ENCODE measurements around the gene SNAPIN.

SNAPIN gene

DNA sequence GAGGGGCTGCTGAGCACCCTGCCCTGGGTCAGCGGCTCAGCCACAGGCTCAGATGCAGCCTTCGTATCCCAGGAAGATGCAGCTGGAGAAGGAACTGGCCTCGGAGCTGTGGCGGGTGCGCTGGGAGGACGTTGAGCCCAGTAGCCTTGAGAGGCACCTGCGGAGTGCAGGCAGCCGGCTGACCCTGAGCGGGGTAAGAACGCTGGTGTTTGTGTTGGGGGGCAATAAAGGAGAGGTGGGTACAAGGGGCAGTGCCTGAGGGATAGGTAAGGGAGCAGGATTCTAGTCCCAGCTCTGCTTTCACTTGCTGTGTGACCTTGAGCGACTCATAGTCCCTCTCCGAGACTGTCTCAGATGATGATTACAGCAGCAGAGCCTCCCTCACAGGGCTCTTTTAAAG lies 26.4 kb downstream of the SNAPIN start:
- DNase-seq (ENCODE audit: low read depth), result no peak
- no peaks in the 10 kb centered on the region for H3K9me3 ChIP-seq (ENCODE audit: control insufficient read depth, low read length)
- peaks cover 85% of the 10 kb centered on the region for H3K36me3 ChIP-seq (ENCODE audit: control insufficient read depth, insufficient read depth, low read length, severe bottlenecking)
- H3K27me3 ChIP-seq (replicated peaks; ENCODE audit: control insufficient read depth, insufficient read depth, low read length), result no peaks in the 10 kb centered on the region
- no peak overlapping the region for H3K4me3 ChIP-seq (ENCODE audit: low read length)
- peaks cover 12% of the 10 kb centered on the region for H3K4me1 ChIP-seq (ENCODE audit: control insufficient read depth, insufficient read depth, low read length)
- no peak overlapping the region for H3K9ac ChIP-seq (ENCODE audit: low read length)

DNA sequence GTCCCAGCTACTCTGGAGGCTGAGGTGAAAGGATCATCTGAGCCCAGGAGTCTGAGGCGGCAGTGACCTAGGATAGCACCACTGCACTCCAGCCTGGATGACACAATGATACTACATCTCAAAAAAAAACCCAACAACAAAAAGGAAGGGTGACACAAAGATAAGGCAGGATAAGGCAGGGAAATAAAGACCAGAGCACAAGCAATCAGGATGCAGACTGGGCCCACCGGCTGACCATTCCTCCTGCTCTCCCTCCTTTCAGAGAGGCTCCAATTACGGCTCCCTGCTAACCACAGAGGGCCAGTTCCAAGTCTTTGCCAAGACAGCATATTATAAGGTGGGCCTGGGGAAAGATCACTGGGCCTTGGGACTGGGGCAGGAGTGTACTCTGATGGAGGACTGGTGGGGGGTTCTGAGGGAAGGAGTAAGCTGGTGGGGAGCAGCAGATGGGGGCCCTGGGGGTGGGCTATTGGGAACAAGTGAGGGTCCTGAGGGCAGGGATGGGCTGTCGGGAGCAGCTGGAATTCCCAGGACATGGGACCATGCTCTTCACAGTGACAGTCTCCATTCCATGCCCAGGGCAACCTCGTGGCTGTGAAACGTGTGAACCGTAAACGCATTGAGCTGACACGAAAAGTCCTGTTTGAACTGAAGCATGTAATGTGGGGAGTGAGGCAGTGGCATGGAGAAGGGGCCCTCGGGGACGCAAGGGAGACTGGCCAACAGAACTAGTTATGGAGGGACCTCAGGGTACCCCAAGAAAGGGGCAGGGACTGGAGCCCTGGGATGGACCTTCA lies 27.2 kb downstream of the SNAPIN start:
- H3K4me3 ChIP-seq (ENCODE audit: low read length), result no peak overlapping the region
- H3K9ac ChIP-seq (ENCODE audit: low read length), result no peak overlapping the region
- H3K36me3 ChIP-seq (ENCODE audit: control insufficient read depth, insufficient read depth, low read length, severe bottlenecking), result peaks cover 92% of the 10 kb centered on the region
- H3K27me3 ChIP-seq (replicated peaks; ENCODE audit: control insufficient read depth, insufficient read depth, low read length), result no peaks in the 10 kb centered on the region
- peaks cover 7% of the 10 kb centered on the region for H3K4me1 ChIP-seq (ENCODE audit: control insufficient read depth, insufficient read depth, low read length)
- DNase-seq (ENCODE audit: low read depth), result no peak
- no peaks in the 10 kb centered on the region for H3K9me3 ChIP-seq (ENCODE audit: control insufficient read depth, low read length)

DNA sequence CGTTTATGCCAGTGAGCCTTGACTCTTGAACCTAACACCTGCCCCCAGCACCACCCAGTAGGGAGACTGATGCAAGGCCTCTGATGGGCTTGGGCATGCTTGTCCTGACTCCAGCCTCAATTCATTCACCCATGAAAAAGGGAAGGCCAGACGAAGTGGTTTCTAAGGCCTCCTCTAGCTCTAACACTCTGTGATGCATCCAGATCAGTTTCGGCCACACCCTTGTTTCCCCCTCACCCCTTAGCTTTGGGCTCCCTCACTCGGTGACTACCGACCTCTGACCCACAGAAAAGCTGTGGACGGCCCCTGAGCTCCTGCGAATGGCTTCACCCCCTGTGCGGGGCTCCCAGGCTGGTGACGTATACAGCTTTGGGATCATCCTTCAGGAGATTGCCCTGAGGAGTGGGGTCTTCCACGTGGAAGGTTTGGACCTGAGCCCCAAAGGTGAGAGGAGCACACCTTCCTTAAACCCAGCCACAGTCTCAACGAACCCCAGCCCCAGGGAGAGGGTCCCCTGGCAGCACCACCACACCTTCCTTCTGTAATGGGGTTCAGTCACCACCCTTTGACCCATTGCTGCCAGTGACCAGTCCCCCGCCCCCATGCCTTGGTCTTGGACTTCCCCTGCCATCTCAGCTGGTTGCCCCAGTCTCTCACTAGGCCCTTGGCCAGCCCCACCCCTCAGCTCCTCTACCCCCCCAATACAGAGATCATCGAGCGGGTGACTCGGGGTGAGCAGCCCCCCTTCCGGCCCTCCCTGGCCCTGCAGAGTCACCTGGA lies 29.0 kb downstream of the SNAPIN start:
- no peak overlapping the region for H3K4me3 ChIP-seq (ENCODE audit: low read length)
- no peak overlapping the region for H3K9ac ChIP-seq (ENCODE audit: low read length)
- H3K9me3 ChIP-seq (ENCODE audit: control insufficient read depth, low read length), result no peaks in the 10 kb centered on the region
- H3K4me1 ChIP-seq (ENCODE audit: control insufficient read depth, insufficient read depth, low read length), result peaks cover 13% of the 10 kb centered on the region
- DNase-seq (ENCODE audit: low read depth), result no peak
- H3K27me3 ChIP-seq (replicated peaks; ENCODE audit: control insufficient read depth, insufficient read depth, low read length), result no peaks in the 10 kb centered on the region
- H3K36me3 ChIP-seq (ENCODE audit: control insufficient read depth, insufficient read depth, low read length, severe bottlenecking), result peaks cover 82% of the 10 kb centered on the region

DNA sequence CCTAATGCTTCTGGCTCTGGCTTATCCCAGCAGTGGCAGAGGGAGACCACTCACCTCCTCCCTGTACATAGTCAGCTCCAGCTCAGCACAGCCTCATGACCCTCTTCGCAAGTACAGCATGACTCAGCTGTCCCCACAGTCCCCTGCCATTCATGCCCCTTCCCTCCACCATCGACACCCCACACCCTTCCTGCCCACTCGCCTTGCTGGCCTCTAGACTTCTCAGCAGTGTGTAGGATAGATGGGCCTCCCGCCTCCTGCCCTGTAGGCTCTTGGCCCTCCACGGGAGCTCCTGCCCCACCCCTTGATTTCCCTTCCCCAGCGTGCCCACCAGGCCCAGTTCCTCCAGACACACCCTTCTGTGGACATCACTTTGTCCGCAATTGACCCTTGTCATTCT lies 29.8 kb downstream of the SNAPIN start:
- H3K9me3 ChIP-seq (ENCODE audit: control insufficient read depth, low read length), result no peaks in the 10 kb centered on the region
- H3K4me3 ChIP-seq (ENCODE audit: low read length), result no peak overlapping the region
- no peak overlapping the region for H3K9ac ChIP-seq (ENCODE audit: low read length)
- DNase-seq (ENCODE audit: low read depth), result no peak
- H3K4me1 ChIP-seq (ENCODE audit: control insufficient read depth, insufficient read depth, low read length), result peaks cover 13% of the 10 kb centered on the region
- H3K27me3 ChIP-seq (replicated peaks; ENCODE audit: control insufficient read depth, insufficient read depth, low read length), result no peaks in the 10 kb centered on the region
- H3K36me3 ChIP-seq (ENCODE audit: control insufficient read depth, insufficient read depth, low read length, severe bottlenecking), result peaks cover 81% of the 10 kb centered on the region

DNA sequence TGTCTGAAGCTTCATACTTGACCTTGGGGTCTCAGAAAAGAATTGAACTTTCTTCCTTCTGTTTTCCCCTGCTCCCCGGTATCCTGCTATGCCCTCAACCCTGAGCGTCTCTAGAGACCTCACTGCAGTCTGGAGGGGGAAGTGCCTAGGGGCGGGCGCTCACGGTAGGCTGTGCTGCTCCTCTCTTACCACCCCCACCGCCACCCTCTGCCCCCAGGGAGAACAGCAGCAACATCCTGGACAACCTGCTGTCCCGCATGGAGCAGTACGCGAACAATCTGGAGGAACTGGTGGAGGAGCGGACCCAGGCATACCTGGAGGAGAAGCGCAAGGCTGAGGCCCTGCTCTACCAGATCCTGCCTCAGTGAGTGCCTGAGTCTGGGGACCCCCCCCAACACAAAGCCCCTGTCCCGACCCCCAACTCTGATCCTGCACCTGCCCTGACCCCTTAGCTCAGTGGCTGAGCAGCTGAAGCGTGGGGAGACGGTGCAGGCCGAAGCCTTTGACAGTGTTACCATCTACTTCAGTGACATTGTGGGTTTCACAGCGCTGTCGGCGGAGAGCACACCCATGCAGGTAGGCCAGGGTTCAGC lies 30.3 kb downstream of the SNAPIN start:
- H3K9ac ChIP-seq (ENCODE audit: low read length), result no peak overlapping the region
- H3K36me3 ChIP-seq (ENCODE audit: control insufficient read depth, insufficient read depth, low read length, severe bottlenecking), result peaks cover 80% of the 10 kb centered on the region
- H3K27me3 ChIP-seq (replicated peaks; ENCODE audit: control insufficient read depth, insufficient read depth, low read length), result no peaks in the 10 kb centered on the region
- no peak for DNase-seq (ENCODE audit: low read depth)
- no peak overlapping the region for H3K4me3 ChIP-seq (ENCODE audit: low read length)
- peaks cover 13% of the 10 kb centered on the region for H3K4me1 ChIP-seq (ENCODE audit: control insufficient read depth, insufficient read depth, low read length)
- no peaks in the 10 kb centered on the region for H3K9me3 ChIP-seq (ENCODE audit: control insufficient read depth, low read length)

DNA sequence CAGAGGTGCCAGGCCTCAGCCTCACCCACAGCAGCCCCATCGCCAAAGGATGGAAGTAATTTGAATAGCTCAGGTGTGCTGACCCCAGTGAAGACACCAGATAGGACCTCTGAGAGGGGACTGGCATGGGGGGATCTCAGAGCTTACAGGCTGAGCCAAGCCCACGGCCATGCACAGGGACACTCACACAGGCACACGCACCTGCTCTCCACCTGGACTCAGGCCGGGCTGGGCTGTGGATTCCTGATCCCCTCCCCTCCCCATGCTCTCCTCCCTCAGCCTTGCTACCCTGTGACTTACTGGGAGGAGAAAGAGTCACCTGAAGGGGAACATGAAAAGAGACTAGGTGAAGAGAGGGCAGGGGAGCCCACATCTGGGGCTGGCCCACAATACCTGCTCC lies 35.0 kb downstream of the SNAPIN start:
- Histone ChIP-seq H3K4me3 (ENCODE audit: low read length) (no peak overlapping the region), H3K9me3 (ENCODE audit: control insufficient read depth, low read length) (no peaks in the 10 kb centered on the region), H3K36me3 (ENCODE audit: control insufficient read depth, insufficient read depth, low read length, severe bottlenecking) (peaks cover 39% of the 10 kb centered on the region), H3K27me3 (replicated peaks; ENCODE audit: control insufficient read depth, insufficient read depth, low read length) (no peaks in the 10 kb centered on the region), H3K4me1 (ENCODE audit: control insufficient read depth, insufficient read depth, low read length) (peaks cover 28% of the 10 kb centered on the region), H3K9ac (ENCODE audit: low read length) (no peak overlapping the region)
- no peak for DNase-seq (ENCODE audit: low read depth)

DNA sequence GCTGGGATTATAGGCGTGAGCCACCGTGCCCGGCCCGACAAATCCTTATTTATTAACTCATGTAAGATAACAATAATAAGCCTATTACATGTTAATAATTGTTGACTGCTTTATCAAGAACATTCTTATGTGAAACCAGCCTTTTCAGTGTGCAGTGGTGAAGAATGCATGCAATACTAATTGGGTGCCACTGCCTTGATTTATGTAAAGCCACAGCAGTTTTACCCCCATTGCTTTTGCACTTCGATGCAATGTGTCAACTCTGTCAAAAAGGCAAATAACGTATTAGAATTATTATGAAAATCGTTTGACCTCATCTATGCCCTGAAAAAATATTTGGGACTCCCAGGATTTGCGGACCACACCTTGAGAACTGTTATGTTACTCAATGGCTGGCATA lies 38.2 kb downstream of the SNAPIN start:
- H3K4me1 ChIP-seq (ENCODE audit: control insufficient read depth, insufficient read depth, low read length), result peaks cover 43% of the 10 kb centered on the region
- H3K27me3 ChIP-seq (replicated peaks; ENCODE audit: control insufficient read depth, insufficient read depth, low read length), result no peaks in the 10 kb centered on the region
- H3K4me3 ChIP-seq (ENCODE audit: low read length), result no peak overlapping the region
- H3K9ac ChIP-seq (ENCODE audit: low read length), result peak overlapping the region; percentile 50
- H3K9me3 ChIP-seq (ENCODE audit: control insufficient read depth, low read length), result no peaks in the 10 kb centered on the region
- H3K36me3 ChIP-seq (ENCODE audit: control insufficient read depth, insufficient read depth, low read length, severe bottlenecking), result peaks cover 11% of the 10 kb centered on the region
- no peak for DNase-seq (ENCODE audit: low read depth)

DNA sequence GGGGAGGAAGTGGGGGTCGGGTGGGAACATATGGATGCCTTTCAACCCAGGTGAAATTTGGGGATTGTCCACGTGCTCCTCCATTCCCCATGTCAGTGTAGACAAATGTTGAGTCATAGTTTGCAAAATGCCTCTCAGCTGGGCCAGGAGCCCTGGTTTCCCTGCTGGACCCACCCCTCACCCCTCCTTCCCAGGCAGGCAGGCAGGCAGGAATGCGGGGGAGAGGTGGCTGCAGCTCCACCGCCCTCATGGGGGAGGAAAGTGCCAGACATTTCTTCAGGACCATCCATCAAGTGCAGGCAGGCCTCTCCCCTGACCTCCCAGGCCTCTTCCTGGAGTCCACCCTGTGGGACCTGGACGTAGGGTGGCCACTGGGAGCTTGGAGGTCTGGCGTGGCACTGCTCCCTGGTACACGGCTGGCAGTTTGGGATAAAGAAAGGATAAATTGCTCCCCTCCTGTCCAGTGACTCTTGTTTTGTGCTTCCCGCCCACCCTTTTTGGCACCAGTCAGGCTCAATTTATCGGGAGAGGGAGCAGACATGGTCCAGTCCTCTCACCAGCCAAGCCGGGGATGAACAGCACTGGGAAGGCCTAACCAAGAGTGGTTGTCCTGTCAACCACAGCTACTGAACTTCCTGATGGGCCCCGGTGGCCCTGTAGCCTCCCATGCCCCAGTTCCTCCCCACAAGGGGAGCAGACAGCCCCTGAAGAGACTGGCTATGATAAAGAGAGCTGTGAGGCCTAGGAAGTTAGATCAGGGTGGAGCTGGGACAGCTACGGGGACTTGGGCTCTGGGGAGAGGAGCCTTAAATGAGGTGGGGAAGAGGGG lies 38.9 kb downstream of the SNAPIN start:
- H3K9me3 ChIP-seq (ENCODE audit: control insufficient read depth, low read length), result no peaks in the 10 kb centered on the region
- H3K27me3 ChIP-seq (replicated peaks; ENCODE audit: control insufficient read depth, insufficient read depth, low read length), result no peaks in the 10 kb centered on the region
- H3K4me1 ChIP-seq (ENCODE audit: control insufficient read depth, insufficient read depth, low read length), result peaks cover 40% of the 10 kb centered on the region
- H3K9ac ChIP-seq (ENCODE audit: low read length), result peak overlapping the region; percentile 89
- H3K36me3 ChIP-seq (ENCODE audit: control insufficient read depth, insufficient read depth, low read length, severe bottlenecking), result peaks cover 11% of the 10 kb centered on the region
- no peak overlapping the region for H3K4me3 ChIP-seq (ENCODE audit: low read length)
- no peak for DNase-seq (ENCODE audit: low read depth)

DNA sequence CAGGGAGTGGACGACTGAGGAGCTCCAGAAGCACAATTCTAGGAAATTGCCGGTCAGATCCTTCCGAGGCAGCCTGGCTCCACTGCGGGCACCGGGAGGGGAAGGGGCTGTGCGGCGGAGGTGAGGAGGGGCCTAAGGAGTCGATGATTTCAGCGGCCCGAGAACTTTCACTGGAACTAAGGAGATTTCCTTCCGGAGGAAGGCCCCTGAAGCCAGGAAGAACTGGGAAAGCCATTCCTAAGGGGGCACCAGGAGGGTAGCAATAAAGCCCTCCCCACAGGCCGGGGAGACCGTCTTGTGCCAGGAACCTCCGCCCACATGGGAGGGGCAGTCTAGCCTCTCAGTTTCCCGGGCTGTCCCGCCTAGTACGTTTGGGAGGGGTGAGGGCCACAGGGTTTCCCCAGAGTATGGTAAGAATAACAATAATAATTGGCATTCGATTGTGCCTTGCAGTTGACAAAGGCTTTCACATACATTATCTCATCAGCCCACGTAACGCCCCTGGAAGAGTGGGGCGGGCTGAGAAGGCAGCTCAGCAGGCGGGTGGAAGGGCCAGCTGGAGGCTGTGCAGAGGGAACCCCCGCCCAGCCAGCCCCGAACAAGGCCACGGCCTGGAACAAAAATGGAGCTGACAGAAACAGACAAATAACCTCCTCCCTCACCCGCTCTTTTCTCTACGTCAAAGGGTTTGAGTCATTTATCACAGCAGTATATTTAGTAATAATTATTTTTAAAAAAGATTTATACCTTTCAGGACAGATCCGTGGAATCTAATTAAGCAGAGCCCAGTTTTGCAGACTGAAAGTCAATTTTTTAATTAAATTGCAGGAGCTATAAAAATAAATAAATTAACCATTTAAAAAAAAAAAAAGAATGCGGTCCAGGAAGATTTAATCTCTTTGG lies 39.8 kb downstream of the SNAPIN start:
- Histone ChIP-seq H3K4me3 (ENCODE audit: low read length) (peak overlapping the region; percentile 55), H3K9ac (ENCODE audit: low read length) (peak overlapping the region; percentile 89), H3K4me1 (ENCODE audit: control insufficient read depth, insufficient read depth, low read length) (peaks cover 40% of the 10 kb centered on the region), H3K9me3 (ENCODE audit: control insufficient read depth, low read length) (no peaks in the 10 kb centered on the region), H3K36me3 (ENCODE audit: control insufficient read depth, insufficient read depth, low read length, severe bottlenecking) (peaks cover 4% of the 10 kb centered on the region), H3K27me3 (replicated peaks; ENCODE audit: control insufficient read depth, insufficient read depth, low read length) (no peaks in the 10 kb centered on the region)
- no peak for DNase-seq (ENCODE audit: low read depth)
